Measurements from ENCODE around the gene ITPK1. TPM values are rescaled to one million over a fixed set of nuclear protein-coding genes. Genes with fewer than 3 reads are reported as not detected.
A peak's percentile ranks its signal among the peaks of the same experiment; 100 is the strongest.

Gene ITPK1
- total RNA-seq, 3 donors from 2014 or later (not counting 1 experiment from before 2014, with no cell fraction given): 73.2 to 74.8 (median 74.4) TPM

GRCh38 chr14:93109572-93110481 lies 5.9 kb downstream of the ITPK1 start:
- no peaks in the 10 kb centered on the region for H3K9me3 ChIP-seq (ENCODE audit: control insufficient read depth, insufficient read depth, low read length)
- no peak overlapping the region for H3K27ac ChIP-seq (ENCODE audit: low read length)
- Mint-ChIP-seq H3K4me1 (peaks cover 34 to 44% of the 10 kb centered on the region in 2 donors), H3K27me3 (ENCODE audit: low read depth in 2 of 2) (no peaks in the 10 kb centered on the region), H3K36me3 (no peaks in the 10 kb centered on the region), H3K27ac (no peak overlapping the region), H3K4me3 (no peak overlapping the region), H3K9me3 (no peaks in the 10 kb centered on the region)
- H3K4me3 ChIP-seq (ENCODE audit: low read length): no peak overlapping the region
- TF ChIP-seq CTCF (IDR thresholded peaks at IDR 0.05): no peak
- DNase-seq (no peak), ATAC-seq (no peak)
- WGBS (ENCODE audit: insufficient coverage): 88% methylated on average over 13 of the region's 14 CpGs
- H3K4me1 ChIP-seq (ENCODE audit: control insufficient read depth, insufficient read depth, low read length): peaks cover 71% of the 10 kb centered on the region
- intact Hi-C loops (cut with micrococcal nuclease): loop anchor here (10.0 kb wide), 1 partner anchor 75 kb away; the partner anchor contains the start of genes LYSET and MOAP1
- no peaks in the 10 kb centered on the region for H3K36me3 ChIP-seq (ENCODE audit: control insufficient read depth, insufficient read depth, low read length)
- H3K27me3 ChIP-seq (ENCODE audit: control insufficient read depth, insufficient read depth, low read length): no peaks in the 10 kb centered on the region

GRCh38 chr14:93108105-93108504 lies 7.6 kb downstream of the ITPK1 start:
- 94% methylated on average over 3 of the region's 4 CpGs for WGBS (ENCODE audit: insufficient coverage)
- H3K27ac ChIP-seq (ENCODE audit: low read length): no peak overlapping the region
- no peaks in the 10 kb centered on the region for H3K36me3 ChIP-seq (ENCODE audit: control insufficient read depth, insufficient read depth, low read length)
- H3K4me1 Mint-ChIP-seq: peaks cover 42 to 45% of the 10 kb centered on the region in 2 donors
- no peaks in the 10 kb centered on the region for H3K9me3 Mint-ChIP-seq
- no peak overlapping the region for H3K4me3 ChIP-seq (ENCODE audit: low read length)
- peaks cover 73% of the 10 kb centered on the region for H3K4me1 ChIP-seq (ENCODE audit: control insufficient read depth, insufficient read depth, low read length)
- ATAC-seq (no peak), DNase-seq (no peak)
- H3K4me3 Mint-ChIP-seq: no peak overlapping the region
- H3K9me3 ChIP-seq (ENCODE audit: control insufficient read depth, insufficient read depth, low read length): no peaks in the 10 kb centered on the region
- no peak overlapping the region for H3K27ac Mint-ChIP-seq
- no peaks in the 10 kb centered on the region for H3K36me3 Mint-ChIP-seq
- TF ChIP-seq CTCF (IDR thresholded peaks at IDR 0.05): no peak
- H3K27me3 Mint-ChIP-seq (ENCODE audit: low read depth in 2 of 2): no peaks in the 10 kb centered on the region
- intact Hi-C loops (cut with micrococcal nuclease): no loop called here
- no peaks in the 10 kb centered on the region for H3K27me3 ChIP-seq (ENCODE audit: control insufficient read depth, insufficient read depth, low read length)

GRCh38 chr14:93107453-93107852 lies 8.3 kb downstream of the ITPK1 start:
- H3K27ac Mint-ChIP-seq: peak overlapping the region in 1 of 2 donors; percentile 53

More at GRCh38 chr14:93107453-93107852, 8.3 kb downstream of the ITPK1 start:
- H3K4me3 ChIP-seq (ENCODE audit: low read length): no peak overlapping the region
- peaks cover 68% of the 10 kb centered on the region for H3K4me1 ChIP-seq (ENCODE audit: control insufficient read depth, insufficient read depth, low read length)
- ATAC-seq (no peak), DNase-seq (no peak)
- Mint-ChIP-seq H3K9me3 (no peaks in the 10 kb centered on the region), H3K4me3 (no peak overlapping the region), H3K36me3 (no peaks in the 10 kb centered on the region), H3K27me3 (ENCODE audit: low read depth in 2 of 2) (no peaks in the 10 kb centered on the region), H3K4me1 (peaks cover 38 to 43% of the 10 kb centered on the region in 2 donors)
- 97% methylated on average over 11 of the region's 11 CpGs for WGBS (ENCODE audit: insufficient coverage)
- H3K27me3 ChIP-seq (ENCODE audit: control insufficient read depth, insufficient read depth, low read length): no peaks in the 10 kb centered on the region
- no peaks in the 10 kb centered on the region for H3K9me3 ChIP-seq (ENCODE audit: control insufficient read depth, insufficient read depth, low read length)
- no peak for TF ChIP-seq CTCF (IDR thresholded peaks at IDR 0.05)
- no peak overlapping the region for H3K27ac ChIP-seq (ENCODE audit: low read length)
- intact Hi-C loops (cut with micrococcal nuclease): no loop called here
- H3K36me3 ChIP-seq (ENCODE audit: control insufficient read depth, insufficient read depth, low read length): no peaks in the 10 kb centered on the region
